Sigmoid colon (tissue), 4 donors: ENCODE results near the gene TENT5A.

ENCODE experiments used
- EP300 ChIP-seq, 4 donors: sonication (generic); formaldehyde crosslinking; IDR thresholded peaks; one replicate each; pipeline ENCODE4 v1.6.1; 2017; ENCODE audit warnings: antibody characterized with exemption in 4 of 4
- POLR2A ChIP-seq, 2 donors: fragments of 450-650 bp; IDR thresholded peaks; one replicate each; pipeline ENCODE4 v1.6.1; 2016; ENCODE audit warnings: antibody characterized with exemption in 2 of 2, mild to moderate bottlenecking in 2 of 2, moderate library complexity in 2 of 2
- POLR2AphosphoS5 ChIP-seq, 4 donors: sonication (generic); formaldehyde crosslinking; IDR thresholded peaks; one replicate each; pipeline ENCODE4 v1.6.1; 2017; ENCODE audit warnings: antibody characterized with exemption in 4 of 4
- TF ChIP-seq, protein P1 (sequence below), 4 experiments: fragments of 450-650 bp in 3 of 4; fragments of 200-600 bp in 1 of 4; IDR thresholded peaks; one replicate each; pipeline ENCODE4 v1.5.1; 2016 to 2019; ENCODE audit warnings: antibody characterized with exemption in 4 of 4, mild to moderate bottlenecking in 3 of 4, moderate library complexity in 2 of 4

- TF ChIP-seq, protein P1, sequence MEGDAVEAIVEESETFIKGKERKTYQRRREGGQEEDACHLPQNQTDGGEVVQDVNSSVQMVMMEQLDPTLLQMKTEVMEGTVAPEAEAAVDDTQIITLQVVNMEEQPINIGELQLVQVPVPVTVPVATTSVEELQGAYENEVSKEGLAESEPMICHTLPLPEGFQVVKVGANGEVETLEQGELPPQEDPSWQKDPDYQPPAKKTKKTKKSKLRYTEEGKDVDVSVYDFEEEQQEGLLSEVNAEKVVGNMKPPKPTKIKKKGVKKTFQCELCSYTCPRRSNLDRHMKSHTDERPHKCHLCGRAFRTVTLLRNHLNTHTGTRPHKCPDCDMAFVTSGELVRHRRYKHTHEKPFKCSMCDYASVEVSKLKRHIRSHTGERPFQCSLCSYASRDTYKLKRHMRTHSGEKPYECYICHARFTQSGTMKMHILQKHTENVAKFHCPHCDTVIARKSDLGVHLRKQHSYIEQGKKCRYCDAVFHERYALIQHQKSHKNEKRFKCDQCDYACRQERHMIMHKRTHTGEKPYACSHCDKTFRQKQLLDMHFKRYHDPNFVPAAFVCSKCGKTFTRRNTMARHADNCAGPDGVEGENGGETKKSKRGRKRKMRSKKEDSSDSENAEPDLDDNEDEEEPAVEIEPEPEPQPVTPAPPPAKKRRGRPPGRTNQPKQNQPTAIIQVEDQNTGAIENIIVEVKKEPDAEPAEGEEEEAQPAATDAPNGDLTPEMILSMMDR (IDR thresholded peaks at IDR 0.05): no peak
- TF ChIP-seq EP300 (IDR thresholded peaks at IDR 0.05) (no peak), POLR2A (IDR thresholded peaks at IDR 0.05) (no peak), POLR2AphosphoS5 (IDR thresholded peaks at IDR 0.05) (no peak)
Measured at GRCh38 chr6:81720427-81720826, 32.1 kb downstream of the TENT5A start.
